HG02870 (cell line): ENCODE results near the gene LRRC38.
"Not testable (repeated sequence)": the region's sequence is repeated elsewhere in the genome, so short reads cannot be mapped to it uniquely, and the experiment has no call there.

ENCODE experiments used
- ATAC-seq: cut with Tn5 transposase; IDR thresholded peaks from one replicate; pipeline ENCODE4 v1.9.1; 2021; ENCODE audit warnings: mild to moderate bottlenecking, moderate library complexity; ENCODE audit not compliant: unreplicated experiment

The LRRC38 gene, protein sequence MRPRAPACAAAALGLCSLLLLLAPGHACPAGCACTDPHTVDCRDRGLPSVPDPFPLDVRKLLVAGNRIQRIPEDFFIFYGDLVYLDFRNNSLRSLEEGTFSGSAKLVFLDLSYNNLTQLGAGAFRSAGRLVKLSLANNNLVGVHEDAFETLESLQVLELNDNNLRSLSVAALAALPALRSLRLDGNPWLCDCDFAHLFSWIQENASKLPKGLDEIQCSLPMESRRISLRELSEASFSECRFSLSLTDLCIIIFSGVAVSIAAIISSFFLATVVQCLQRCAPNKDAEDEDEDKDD

DNA sequence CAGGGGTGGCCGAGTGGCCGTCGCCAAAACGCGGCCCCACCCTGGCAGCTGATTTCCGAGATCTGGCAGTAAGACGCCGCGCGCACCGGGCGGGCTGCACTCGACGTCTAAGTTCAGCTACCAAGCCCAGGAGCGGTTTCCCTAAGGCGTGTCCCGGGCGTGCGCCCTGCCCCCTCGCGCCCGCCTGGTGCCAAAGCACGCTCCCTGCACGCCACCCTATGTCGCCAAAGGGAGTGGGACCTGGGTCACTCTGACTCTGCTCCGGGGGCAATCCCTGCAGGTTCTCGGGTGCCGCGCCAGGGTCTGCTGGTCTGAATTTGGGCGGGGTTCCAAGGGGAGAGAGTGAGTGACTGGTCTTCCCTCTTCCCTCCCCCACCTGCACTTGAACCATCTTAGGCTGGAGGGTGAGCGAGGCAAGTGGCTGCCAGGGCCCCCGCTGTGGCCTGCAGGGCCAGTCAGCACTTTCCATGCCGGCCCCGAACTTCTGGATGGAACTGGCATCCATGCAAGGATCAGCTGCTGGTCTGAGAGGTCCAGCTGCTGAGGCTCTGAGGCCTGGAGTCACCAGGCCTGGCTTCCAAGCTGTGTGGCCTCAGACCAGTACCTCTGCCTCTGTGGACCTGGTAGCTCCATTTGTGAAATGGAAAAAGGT, at the start of gene LRRC38:
TSS of gene LRRC38 (minus strand) at position 109 of the 652 bp plus-strand sequence. CDS start 410 bp downstream, outside the sequence.
- ATAC-seq, result no peak

DNA sequence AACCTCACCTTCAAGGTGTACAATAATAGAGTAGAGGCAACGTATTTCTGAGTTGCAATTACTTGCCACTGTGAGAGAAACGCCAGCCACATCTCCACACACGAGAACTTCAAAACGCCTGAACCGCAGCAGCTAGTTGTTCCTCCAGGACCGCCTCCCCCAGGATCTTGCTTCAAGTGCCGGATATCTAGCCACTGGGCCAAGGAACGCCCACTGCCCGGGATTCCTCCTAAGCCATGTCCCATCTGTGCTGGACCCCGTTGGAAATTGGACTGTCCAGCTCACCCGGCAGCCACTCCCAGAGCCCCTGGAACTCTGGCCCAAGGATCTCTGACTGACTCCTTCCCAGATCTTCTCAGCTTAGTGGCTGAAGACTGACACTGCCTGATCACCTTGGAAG, 49.2 kb upstream of the LRRC38 start:
- ATAC-seq, result not testable (repeated sequence)

DNA sequence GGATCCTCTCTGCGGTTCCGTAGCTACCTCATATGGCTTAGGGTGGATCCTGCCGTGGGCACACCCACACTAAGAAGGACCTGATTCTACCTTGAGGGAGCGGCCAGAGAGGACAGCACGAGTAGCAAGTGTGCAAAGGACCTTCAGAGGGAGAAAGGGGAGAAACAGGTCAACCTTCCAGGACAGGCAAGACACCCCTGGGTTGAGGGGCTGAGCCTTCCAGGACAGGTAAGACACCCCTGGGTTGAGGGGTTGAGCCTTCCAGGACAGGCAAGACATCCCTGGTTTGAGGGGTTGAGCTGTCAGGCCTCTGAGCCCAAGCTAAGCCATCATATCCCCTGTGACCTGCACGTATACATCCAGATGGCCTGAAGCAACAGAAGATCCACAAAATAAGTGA, 46.7 kb upstream of the LRRC38 start:
- ATAC-seq, result no peak

DNA sequence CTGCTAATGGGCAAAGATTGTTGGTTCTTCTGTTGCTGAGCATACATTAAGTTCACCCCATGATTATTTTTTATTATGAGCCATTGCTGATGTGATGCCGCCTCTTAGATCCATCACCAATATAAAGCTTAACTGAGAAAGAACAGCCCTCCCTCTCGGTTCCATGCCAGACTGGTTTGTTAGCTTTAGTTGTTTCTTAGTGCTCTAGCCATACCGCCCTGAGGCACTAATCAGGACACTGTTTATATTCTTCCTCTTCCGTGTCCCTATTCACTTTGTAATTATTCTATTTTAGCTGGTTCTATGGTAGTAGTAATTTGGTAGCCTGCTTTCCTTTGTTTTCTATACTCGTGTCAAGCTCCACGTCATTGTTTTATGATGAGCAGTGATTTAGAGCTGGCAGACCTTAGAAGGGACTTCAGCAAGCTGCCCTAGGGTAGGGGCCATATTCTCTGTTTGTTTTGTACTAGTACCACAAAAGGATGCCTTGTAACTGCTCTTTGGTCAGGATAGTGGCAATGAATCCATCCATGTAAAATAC, 42.5 kb upstream of the LRRC38 start:
- no peak for ATAC-seq

DNA sequence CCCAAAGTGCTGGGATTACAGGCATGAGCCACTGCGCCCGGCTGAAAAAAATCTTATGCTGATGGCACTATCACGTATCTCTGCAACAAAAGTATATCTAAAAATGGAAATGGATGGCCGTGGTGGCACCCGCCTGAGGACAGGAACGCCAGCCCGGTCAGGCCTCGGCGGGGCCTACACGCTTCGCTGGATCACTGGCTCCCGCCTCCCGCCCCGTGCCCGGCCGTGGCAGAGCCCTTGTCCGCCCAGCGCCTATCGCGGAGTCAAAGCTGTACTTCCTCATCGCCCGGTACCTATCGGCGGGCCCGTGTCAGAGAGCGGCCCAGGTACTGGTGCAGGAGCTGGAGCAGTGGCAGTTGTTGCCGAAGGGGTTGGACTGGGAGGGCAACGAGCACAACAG, 41.0 kb upstream of the LRRC38 start:
- ATAC-seq, result no peak

DNA sequence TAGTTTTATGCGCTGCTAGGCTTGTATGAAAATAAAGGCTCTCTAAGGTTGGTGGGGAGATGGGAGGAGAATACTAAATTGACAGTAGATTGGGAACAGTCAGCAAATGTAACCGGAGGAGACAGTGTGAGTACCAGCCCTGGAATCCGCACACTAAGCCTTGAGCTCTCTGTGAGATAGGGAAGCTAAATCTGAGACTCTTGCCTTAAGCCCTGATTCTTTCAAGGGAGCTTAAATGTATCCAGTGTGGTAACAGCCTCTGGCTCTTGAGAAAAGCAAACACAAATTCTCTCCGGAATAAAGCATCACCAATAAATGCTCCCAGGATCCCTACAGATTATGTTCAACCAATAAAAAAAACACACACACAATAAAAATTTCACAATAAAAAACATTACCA, 36.9 kb upstream of the LRRC38 start:
- ATAC-seq, result no peak

DNA sequence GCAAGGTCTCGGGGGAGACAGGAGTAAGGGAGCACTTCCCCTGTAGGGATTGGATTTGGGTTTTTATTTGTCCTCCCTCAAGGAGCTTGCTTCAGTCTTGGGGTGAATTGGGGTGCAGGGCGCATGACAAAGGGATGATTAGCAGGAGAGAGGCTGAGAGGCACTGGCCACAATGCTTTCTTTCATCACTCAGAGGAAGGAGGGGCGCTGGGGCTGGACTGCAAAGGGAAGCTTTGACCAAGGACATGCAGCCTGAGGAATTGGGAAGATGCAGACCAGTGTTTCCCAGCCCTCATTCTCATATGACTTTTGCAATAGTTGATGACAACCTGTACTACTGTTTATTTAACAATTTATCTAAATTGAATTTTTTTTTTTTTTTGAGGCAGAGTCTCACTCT, 35.7 kb upstream of the LRRC38 start:
- no peak for ATAC-seq

DNA sequence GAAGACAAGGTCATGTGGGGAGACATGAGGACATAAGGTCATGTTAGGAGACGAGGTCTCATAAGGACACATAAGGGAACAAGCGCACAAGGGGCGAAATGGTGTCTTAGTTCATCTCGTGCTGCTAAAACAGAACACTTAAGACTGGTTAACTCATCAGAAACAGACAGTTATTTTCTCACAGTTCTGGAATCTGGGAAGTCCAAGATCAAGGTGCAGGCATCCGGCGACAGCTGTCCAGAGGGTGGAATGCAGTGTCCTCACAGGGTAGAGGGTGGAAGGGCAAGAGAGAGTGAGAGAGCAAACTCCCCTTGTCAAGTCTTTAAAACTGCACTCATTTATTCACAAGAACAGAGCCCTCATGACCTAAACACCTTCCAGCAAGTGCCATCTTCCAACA, 35.2 kb upstream of the LRRC38 start:
- no peak for ATAC-seq

DNA sequence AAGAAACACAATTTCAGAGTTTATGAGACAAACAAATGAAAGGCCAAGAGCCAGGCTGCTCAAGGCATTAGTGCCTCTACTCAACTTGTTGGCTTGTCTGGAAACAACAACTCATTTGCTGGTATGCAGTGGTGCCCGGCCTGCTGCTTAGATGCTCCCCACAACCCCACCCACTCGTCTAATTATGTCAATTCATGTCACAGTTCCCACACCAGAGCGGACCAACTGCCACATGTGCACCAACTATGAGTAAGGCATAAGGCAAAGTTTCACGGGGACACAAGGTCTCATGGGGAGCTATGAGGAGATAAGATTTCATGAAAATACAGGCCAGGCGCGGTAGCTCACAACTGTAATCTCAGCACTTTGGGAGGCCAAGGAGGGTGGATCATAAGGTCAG, 34.5 kb upstream of the LRRC38 start:
- no peak for ATAC-seq

DNA sequence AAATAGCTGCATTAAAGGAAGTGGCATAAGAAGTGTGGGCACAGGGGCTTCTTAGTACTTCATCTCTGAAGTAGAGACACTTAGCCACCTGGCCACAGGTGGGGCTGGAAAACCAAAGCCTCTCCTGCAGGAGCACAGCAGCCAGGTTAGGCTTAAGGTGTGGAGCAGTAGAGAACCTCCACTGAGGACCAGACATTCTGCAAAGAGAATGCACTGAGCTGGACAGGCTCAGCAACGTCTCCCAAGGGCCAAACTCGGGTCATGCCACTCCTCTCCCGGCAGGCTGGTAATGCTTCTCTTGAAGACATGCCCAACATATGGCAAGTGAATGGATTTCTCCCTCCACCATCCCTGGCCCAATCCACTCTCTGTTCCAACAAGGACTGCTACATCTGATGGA, 33.0 kb upstream of the LRRC38 start:
- no peak for ATAC-seq

DNA sequence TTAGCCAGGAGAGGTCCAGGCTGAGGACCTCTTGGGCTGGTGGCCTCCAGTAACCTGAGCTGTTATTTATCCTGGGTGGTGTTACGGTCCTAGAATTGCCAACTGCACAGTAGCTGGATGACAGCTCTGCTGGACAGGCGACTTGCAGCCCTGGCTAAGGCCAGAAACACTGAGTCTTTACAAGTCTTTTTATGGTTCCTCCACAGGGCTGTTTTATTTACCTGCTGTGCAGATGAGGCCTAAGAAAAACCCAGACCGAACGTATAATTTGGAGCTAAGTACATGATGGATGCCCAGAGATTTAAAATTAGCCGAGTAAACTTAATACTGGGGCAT, 30.4 kb upstream of the LRRC38 start:
- no peak for ATAC-seq

DNA sequence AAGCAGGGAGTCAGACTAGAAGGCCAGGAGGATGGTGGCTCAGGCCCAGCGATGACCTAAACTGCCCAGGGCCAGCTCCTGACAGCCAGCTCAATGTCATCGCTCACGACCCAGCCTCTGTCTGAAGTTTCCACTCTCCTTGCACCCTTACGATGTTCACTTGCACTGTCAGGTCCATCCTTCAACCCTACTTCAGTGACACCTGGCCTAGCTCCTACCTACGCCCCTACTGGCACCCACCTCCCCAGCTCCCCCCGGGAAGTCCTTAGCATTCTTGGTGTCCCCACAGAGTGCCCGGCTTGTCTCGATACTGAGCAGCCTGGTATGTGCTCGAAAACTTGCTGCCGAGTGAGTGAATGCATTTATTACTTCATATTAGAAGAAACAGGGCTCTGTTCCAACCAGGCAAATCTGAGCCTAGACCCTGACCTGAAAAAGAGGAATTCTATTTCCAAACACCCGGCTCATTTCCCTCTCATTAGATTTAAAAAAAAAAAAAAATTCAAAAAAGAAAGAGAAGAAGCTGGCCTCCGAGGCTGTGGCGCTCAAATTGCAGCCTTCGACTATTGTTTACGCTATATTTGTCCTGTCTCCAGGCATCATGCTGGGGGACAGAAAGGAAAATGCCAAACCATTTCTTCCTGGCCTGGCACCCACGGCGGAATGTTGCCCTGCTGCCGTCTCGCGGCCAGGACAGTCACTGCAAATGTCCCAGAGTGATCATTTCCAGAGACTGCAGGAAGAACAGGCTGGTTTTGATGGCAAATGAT, 29.8 kb upstream of the LRRC38 start:
- no peak for ATAC-seq

DNA sequence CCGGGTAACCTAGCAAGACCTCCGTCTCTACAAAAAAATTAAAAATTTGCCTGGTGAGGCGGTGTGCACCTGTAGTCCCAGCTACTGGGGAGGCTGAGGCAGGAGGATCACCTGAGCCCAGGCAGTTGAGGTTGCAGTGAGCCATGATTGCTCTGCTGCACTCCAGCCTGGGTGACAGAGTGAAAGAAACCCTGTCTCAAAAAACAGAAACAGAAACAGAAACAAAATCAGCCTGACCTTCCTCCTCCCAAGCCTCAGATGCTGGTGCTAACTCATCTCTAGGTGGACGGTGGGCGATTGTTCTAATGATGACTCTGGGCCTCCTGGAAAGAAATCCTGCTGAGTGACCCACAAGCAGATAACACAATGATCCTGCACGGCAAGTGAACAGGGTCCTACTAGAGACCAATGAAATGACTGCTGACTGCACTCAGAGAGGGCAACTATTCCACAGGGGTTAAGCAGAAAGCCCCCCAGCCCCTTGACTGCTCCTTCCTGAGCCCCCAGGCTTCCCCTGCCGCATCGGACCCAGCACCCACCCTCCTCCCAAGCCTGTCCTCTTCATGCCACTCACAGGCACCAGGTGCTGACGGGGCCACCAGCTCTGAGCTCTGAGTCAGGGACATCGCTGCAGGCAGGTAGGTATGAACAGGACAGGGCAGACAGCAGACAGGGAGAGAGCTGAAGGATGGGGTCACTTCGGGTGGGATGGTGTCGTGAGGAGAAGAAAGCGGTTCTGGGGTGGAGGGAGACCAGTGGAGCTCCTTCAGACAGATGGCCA, 27.8 kb upstream of the LRRC38 start:
- ATAC-seq, result no peak

DNA sequence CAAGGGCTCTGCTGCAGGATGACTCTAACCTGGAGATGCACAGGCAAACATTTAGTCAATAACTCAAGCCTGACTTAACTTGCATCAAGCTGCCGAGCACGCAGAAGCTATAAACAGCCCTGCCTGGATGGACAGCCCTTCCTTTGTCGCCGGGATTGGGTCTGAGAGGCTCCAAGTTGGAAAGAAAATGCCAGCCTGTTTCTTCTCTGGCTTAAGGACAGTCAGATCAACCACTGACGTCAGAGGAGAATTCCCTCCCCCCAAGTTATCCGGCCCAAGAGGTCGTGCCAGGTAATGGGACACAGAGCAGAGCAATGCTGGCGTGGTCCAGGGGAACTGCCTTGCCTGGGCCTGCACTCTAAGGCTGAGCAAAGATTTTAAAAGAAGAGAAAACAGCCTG, 27.1 kb upstream of the LRRC38 start:
- no peak for ATAC-seq

DNA sequence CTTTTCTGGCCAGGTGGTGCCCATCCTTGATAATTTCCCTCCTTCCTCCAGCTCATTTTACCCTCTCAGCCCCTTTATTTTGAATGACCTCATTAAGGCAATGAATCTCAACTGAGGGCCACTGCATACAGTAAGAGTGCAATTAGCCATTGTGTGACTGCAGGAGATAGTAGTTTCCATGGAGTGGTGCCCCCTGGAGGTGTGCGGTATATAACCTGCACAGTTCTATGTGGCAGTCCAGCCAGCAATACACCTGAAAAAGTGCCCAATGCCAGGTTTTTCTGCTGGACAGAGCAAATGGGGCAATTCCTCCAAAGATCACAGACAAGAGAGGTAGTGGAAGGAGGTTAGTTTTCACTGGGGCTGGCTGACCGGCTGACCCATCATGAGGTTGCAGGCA, 25.9 kb upstream of the LRRC38 start:
- no peak for ATAC-seq

DNA sequence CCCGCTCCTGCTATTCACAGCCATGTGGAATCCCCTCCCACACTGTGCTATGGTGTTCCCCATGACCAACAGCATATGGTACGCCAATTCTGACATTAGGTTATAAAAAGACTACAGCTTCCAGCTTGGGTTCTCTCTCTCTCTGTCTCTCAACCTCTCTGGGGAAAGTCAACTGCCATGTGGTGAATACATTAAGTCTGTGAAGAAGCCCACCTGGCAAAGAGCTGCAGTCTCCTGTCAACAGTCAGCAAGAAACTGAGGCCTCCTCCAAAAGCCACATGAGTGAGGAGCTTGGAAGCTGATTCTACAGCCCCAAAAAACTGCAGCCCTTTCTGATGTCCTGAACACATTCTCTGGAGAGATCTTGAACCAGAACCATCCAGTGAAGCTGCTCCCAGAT, 25.0 kb upstream of the LRRC38 start:
- no peak for ATAC-seq

DNA sequence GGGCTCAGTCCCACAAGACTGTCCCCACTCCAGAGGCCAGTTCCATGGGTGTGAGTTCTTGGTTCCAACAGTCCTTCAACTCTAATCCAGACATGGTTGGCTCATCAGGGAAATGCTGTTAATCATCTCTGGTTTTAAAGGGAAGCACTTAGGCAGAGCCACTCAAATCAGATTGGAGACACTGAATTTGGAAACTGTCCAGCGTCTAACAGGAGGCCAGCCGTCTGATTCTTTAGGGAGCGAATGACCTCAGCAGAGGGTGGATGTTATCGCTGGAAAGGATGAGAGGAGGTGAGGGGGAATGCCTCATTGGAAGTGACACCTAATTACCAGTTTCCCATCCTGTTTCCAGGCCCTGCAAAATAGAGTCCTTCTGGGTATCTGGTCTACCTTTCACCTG, 22.8 kb upstream of the LRRC38 start:
- no peak for ATAC-seq

DNA sequence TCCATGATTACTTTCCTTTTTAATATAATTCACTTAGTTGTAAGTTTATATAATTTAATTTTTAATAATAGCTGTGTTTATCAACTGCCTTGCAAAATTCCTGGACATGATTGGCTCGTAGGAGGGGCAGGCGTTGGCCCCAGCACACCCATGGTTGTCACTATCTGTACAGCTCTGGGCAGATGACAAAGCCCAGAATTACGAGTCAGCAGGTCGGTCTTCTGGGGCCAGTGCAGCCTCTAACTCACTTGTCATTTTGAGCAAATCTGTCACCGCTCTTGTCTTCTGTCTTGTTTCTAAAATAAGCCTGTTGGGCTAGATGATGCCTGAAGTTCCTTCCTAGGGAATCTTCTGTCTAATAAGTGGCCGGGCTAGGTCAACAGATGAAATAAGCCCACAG, 21.4 kb upstream of the LRRC38 start:
- ATAC-seq, result no peak

DNA sequence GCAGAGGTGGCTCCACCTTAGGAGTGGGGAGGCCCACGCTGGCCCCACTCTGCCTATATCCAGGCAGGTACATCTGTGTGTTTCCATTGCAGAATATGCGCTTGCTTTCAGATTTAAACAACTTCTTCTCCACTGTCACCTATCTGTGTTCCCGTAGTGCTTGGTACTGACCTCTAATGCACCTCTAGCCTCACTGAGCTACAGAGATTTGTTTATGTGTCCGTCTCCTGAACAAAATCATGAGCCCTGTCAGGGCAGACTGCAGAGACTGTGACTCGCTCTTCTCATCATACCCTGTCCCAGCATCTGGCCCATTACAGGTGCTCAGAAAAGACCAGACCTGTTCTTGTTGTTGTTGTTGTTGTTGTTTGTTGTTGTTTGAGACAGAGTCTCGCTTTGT, 14.5 kb upstream of the LRRC38 start:
- ATAC-seq, result no peak

DNA sequence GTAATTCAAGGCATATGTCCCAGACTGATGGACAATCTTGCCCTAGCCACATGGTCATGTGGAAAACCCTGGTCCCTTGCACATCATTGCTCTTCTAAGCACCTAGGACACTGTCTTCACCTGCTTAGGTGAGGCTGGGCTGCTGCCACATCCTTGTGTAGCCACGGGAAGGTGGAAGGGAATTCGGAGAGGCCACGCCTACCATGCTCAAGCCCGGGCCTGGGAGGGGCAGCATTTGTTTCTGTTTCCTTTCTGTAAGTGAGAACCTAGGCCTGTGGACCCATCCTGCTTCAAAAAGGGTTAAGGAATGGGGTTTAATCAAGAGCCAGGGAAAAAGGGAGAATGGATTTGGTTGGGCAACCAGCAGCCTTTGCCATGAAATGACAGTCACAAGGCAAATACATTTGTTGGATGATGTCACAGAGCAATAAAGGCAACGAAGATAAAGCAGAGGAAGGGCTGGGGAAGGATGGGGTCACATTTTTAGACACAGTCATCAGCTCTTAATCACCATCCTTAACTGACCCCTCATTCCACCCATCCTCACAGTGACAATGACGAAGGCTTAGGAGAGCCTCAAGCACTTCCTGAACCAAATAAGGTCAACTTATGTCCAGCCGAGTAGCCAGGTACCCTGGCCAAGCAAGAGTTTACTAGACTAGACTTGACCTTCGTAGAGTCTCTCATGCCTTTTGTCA, 10.1 kb upstream of the LRRC38 start:
- no peak for ATAC-seq

DNA sequence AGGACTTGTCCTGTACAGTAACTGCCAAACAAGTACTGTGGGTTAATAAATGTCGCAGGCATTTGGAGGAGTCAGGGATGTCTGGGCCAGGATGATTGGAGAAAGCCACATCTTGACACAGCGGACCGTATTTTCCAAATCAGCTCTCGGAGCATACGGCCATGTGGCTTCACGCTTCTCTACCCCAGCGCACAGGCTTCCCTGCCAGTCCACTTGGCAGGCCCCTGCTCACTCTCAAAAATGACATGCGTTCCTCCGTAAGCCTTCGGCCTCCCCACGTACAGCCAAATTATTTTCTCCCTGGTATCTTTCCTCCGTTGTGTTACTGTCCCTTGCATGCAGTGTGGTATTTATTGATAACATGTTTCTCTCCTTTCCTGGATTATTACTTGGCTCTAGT, 7.2 kb upstream of the LRRC38 start:
- ATAC-seq, result no peak
